ENCODE measurements around the gene VDAC1. TPM values are rescaled to one million over a fixed set of nuclear protein-coding genes. Genes with fewer than 3 reads are reported as not detected.
A peak's percentile ranks its signal among the peaks of the same experiment; 100 is the strongest.

The VDAC1 gene
- total RNA-seq, 1 donor from 2014 or later: 224 TPM

- Histone ChIP-seq H3K4me2 (peak overlapping the region; percentile 27), H3K9me3 (ENCODE audit: low read depth) (no peaks in the 10 kb centered on the region), H3K79me2 (ENCODE audit: low read depth) (no peaks in the 10 kb centered on the region), H3F3A (ENCODE audit: low read depth) (no peaks in the 10 kb centered on the region), H3K4me1 (peaks cover 7% of the 10 kb centered on the region), H3K27me3 (no peaks in the 10 kb centered on the region), H3K4me3 (no peak overlapping the region), H3K36me3 (no peaks in the 10 kb centered on the region), H2AFZ (replicated peaks) (peak overlapping the region; percentile 34), H4K20me1 (ENCODE audit: low read depth) (no peaks in the 10 kb centered on the region), H3K27ac (no peak overlapping the region), H3K9ac (no peak overlapping the region)
- H3K4me1 Mint-ChIP-seq: peaks cover 3% of the 10 kb centered on the region
- TF ChIP-seq EZH2 (IDR thresholded peaks at IDR 0.05): no peak
- TF ChIP-seq CTCF (IDR thresholded peaks at IDR 0.05): peak; percentile 67
- peaks cover 15% of the 10 kb centered on the region for H3K27me3 Mint-ChIP-seq (ENCODE audit: insufficient read depth, low read depth)
- H3K4me3 Mint-ChIP-seq: peak overlapping the region; percentile 24
- H3K36me3 Mint-ChIP-seq: no peaks in the 10 kb centered on the region
- DNase-seq (ENCODE audit: low spot score): peak; percentile 83
- no peaks in the 10 kb centered on the region for H3K9me3 Mint-ChIP-seq
- no peak overlapping the region for H3K27ac Mint-ChIP-seq
Measured at GRCh38 chr5:134026521-134027287, 21.9 kb upstream of the VDAC1 start.

GRCh38 chr5:134025786-134026185 is 21.0 kb upstream of the VDAC1 start:
- DNase-seq (ENCODE audit: low spot score): no peak
- Mint-ChIP-seq H3K4me3 (no peak overlapping the region), H3K4me1 (peaks cover 3% of the 10 kb centered on the region), H3K27me3 (ENCODE audit: insufficient read depth, low read depth) (peaks cover 15% of the 10 kb centered on the region), H3K27ac (no peak overlapping the region), H3K36me3 (no peaks in the 10 kb centered on the region), H3K9me3 (no peaks in the 10 kb centered on the region)
- Histone ChIP-seq H4K20me1 (ENCODE audit: low read depth) (no peaks in the 10 kb centered on the region), H3K79me2 (ENCODE audit: low read depth) (no peaks in the 10 kb centered on the region), H2AFZ (replicated peaks) (no peak overlapping the region), H3K4me1 (peaks cover 7% of the 10 kb centered on the region), H3K36me3 (no peaks in the 10 kb centered on the region), H3K27me3 (no peaks in the 10 kb centered on the region), H3K9ac (no peak overlapping the region), H3F3A (ENCODE audit: low read depth) (no peaks in the 10 kb centered on the region), H3K4me2 (no peak overlapping the region), H3K4me3 (no peak overlapping the region), H3K27ac (no peak overlapping the region), H3K9me3 (ENCODE audit: low read depth) (no peaks in the 10 kb centered on the region)
- no peak for TF ChIP-seq EZH2 (IDR thresholded peaks at IDR 0.05)
- TF ChIP-seq EZH2phosphoT487 (IDR thresholded peaks at IDR 0.05): no peak
- TF ChIP-seq CTCF (IDR thresholded peaks at IDR 0.05): no peak

DNA sequence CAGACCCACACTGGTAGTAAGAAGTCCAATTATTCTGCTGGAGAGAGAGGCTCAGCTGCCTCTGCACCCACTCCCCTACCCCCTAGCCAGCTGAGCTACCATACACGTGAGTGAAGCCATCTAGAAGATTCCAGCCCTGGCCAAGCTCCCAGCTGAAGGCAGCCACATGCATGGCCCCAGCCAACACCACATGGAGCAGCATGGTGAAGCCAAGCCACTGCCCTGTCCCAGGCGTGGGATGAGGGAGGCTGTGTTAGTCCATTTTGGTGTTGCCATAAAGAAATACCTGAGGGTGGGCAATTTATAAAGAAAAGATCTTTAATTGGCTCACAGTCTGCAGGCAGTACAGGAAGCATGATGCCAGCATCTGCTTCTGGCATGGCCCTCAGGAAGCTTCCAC is 20.0 kb upstream of the VDAC1 start:
- Histone ChIP-seq H3F3A (ENCODE audit: low read depth) (no peaks in the 10 kb centered on the region), H3K4me2 (no peak overlapping the region), H3K9me3 (ENCODE audit: low read depth) (no peaks in the 10 kb centered on the region), H3K9ac (no peak overlapping the region), H3K27ac (no peak overlapping the region), H3K27me3 (no peaks in the 10 kb centered on the region), H3K79me2 (ENCODE audit: low read depth) (no peaks in the 10 kb centered on the region), H3K36me3 (no peaks in the 10 kb centered on the region), H3K4me3 (no peak overlapping the region), H4K20me1 (ENCODE audit: low read depth) (no peaks in the 10 kb centered on the region), H3K4me1 (peaks cover 7% of the 10 kb centered on the region), H2AFZ (replicated peaks) (no peak overlapping the region)
- Mint-ChIP-seq H3K9me3 (no peaks in the 10 kb centered on the region), H3K27me3 (ENCODE audit: insufficient read depth, low read depth) (peaks cover 15% of the 10 kb centered on the region), H3K27ac (no peak overlapping the region), H3K4me3 (no peak overlapping the region), H3K4me1 (peaks cover 3% of the 10 kb centered on the region), H3K36me3 (no peaks in the 10 kb centered on the region)
- TF ChIP-seq EZH2phosphoT487 (IDR thresholded peaks at IDR 0.05) (no peak), EZH2 (IDR thresholded peaks at IDR 0.05) (no peak), CTCF (IDR thresholded peaks at IDR 0.05) (no peak)
- no peak for DNase-seq (ENCODE audit: low spot score)
